HCT116 (cell line): ENCODE data around the gene CACNA2D3. TPM values are rescaled to one million over a fixed set of nuclear protein-coding genes. Genes with fewer than 3 reads are reported as not detected.

Source experiments
- ATAC-seq: fragments of 200-7000 bp; cut with Tn5 transposase; 2 replicates; pipeline ENCODE4 v1.9.1; 2020; ENCODE audit warnings: mild to moderate bottlenecking, moderate library complexity
- BruUV-seq: library from RNA; stranded (reverse); fragments of 400-500 nt; replicated peaks from 2 replicates; lab custom pipeline; 2021; lab: Mats Ljungman, UMichigan
- CTCF ChIA-PET: fragments of 300-600 bp; sonication (Branson Sonifier 250); formaldehyde crosslinking; loops from one replicate; lab custom pipeline; 2021; ENCODE audit warnings: antibody characterized with exemption; lab: Charles Lee
- POLR2A ChIA-PET: fragments of 300-600, 350-600 bp; sonication (Branson Sonifier 250); formaldehyde crosslinking; loops from one replicate; lab custom pipeline; 2021; ENCODE audit warnings: antibody characterized with exemption; lab: Charles Lee
- RAD21 ChIA-PET, 2 experiments: fragments of 300-600 bp; sonication (Branson Sonifier 250); formaldehyde crosslinking; loops; one replicate each; lab custom pipeline; 2023; ENCODE audit warnings: low total read pairs in 2 of 2; ENCODE audit not compliant: uncharacterized antibody in 2 of 2, unreplicated experiment in 2 of 2, low non-redundant PET in 1 of 2; lab: Charles Lee
- DNase-seq: peaks from one replicate; pipeline ENCODE4 v3.0.0-alpha.2; 2010; ENCODE audit warnings: low read depth, low spot score
- H2AFZ ChIP-seq: fragments of 200-600 bp; shearing (Covaris generic), sonication (generic); 2 replicates; pipeline ENCODE4 v1.6.1; 2017; ENCODE audit warnings: low read depth, mixed run types, mixed read lengths, antibody characterized with exemption, low read length; ENCODE audit not compliant: poor library complexity, severe bottlenecking
- H3K27ac ChIP-seq: 2 replicates; pipeline ENCODE4 v1.5.1; 2012; ENCODE audit warnings: low read depth, low read length
- H3K27me3 ChIP-seq: fragments of 200-600 bp; sonication (generic); 2 replicates; pipeline ENCODE4 v1.6.1; 2016; ENCODE audit warnings: mixed run types, low read length, mixed read lengths; ENCODE audit not compliant: insufficient read depth
- H3K36me3 ChIP-seq, 2 experiments: fragments of 200-500 bp in 1 of 2; fragments of 200-600 bp in 1 of 2; sonication (Bioruptor generic) in 1 of 2; sonication (generic) in 1 of 2; 2 replicates each; pipeline versions ENCODE4 v1.5.1 to v1.6.1; 2014 to 2016; ENCODE audit warnings: low read length in 2 of 2, inconsistent platforms in 1 of 2, mixed read lengths in 1 of 2, mixed run types in 1 of 2; ENCODE audit not compliant: insufficient read depth in 2 of 2, control insufficient read depth in 1 of 2
- H3K4me1 ChIP-seq, 2 experiments: fragments of 200-600 bp in 1 of 2; sonication (generic) in 1 of 2; 2 replicates each; pipeline versions ENCODE4 v1.5.1 to v1.6.1; 2012 to 2017; ENCODE audit warnings: low read length in 2 of 2, inconsistent platforms in 1 of 2, mild to moderate bottlenecking in 1 of 2, mixed read lengths in 1 of 2, mixed run types in 1 of 2, moderate library complexity in 1 of 2; ENCODE audit not compliant: insufficient read depth in 2 of 2, control insufficient read depth in 1 of 2
- H3K4me2 ChIP-seq: fragments of 200-600 bp; sonication (generic); 2 replicates; pipeline ENCODE4 v1.6.1; 2017; ENCODE audit warnings: mixed run types, low read length, mixed read lengths
- H3K4me3 ChIP-seq, 2 experiments: fragments of 200-600 bp in 1 of 2; sonication (generic) in 1 of 2; replicated peaks in 1 of 2; 2 replicates each; pipeline ENCODE4 v1.5.1; 2011 to 2016; ENCODE audit warnings: low read length in 2 of 2, control low read depth in 1 of 2, low read depth in 1 of 2, mild to moderate bottlenecking in 1 of 2, mixed read lengths in 1 of 2, mixed run types in 1 of 2
- H3K79me2 ChIP-seq: fragments of 200-600 bp; sonication (generic); 2 replicates; pipeline ENCODE4 v1.6.1; 2017; ENCODE audit warnings: mild to moderate bottlenecking, mixed run types, low read length, moderate library complexity, mixed read lengths; ENCODE audit not compliant: insufficient read depth
- H3K9ac ChIP-seq: fragments of 200-600 bp; sonication (generic); 2 replicates; pipeline ENCODE4 v1.6.1; 2016; ENCODE audit warnings: low read length, mixed read lengths
- H3K9me2 ChIP-seq: fragments of 200-600 bp; sonication (generic), shearing (Covaris generic); 2 replicates; pipeline ENCODE4 v1.6.1; 2017; ENCODE audit warnings: mixed run types, mild to moderate bottlenecking, moderate library complexity; ENCODE audit not compliant: insufficient read depth
- H3K9me3 ChIP-seq, 2 experiments: fragments of 200-500 bp in 1 of 2; fragments of 200-600 bp in 1 of 2; sonication (Bioruptor generic) in 1 of 2; sonication (generic) in 1 of 2; 2 replicates each; pipeline ENCODE4 v1.6.1; 2014 to 2017; ENCODE audit warnings: low read length in 2 of 2, mixed read lengths in 2 of 2, inconsistent platforms in 1 of 2, low read depth in 1 of 2, mild to moderate bottlenecking in 1 of 2, mixed run types in 1 of 2, moderate library complexity in 1 of 2; ENCODE audit not compliant: control insufficient read depth in 1 of 2, insufficient read depth in 1 of 2
- H4K20me1 ChIP-seq: fragments of 200-600 bp; sonication (generic), shearing (Covaris generic); 2 replicates; pipeline ENCODE4 v1.6.1; 2017; ENCODE audit warnings: mixed run types, mild to moderate bottlenecking, moderate library complexity; ENCODE audit not compliant: insufficient read depth
- EGR1 ChIP-seq: IDR thresholded peaks from 2 replicates; pipeline ENCODE4 v1.6.1; 2012; ENCODE audit warnings: low read depth
- ELF1 ChIP-seq: IDR thresholded peaks from 2 replicates; pipeline ENCODE4 v1.6.1; 2012; ENCODE audit warnings: low read depth, borderline replicate concordance
- EZH2 ChIP-seq: fragments of 200-600 bp; sonication (generic); IDR thresholded peaks from 2 replicates; pipeline ENCODE4 v1.6.1; 2017; ENCODE audit warnings: antibody characterized with exemption, mixed run types
- EZH2phosphoT487 ChIP-seq: fragments of 200-600 bp; IDR thresholded peaks from 2 replicates; pipeline ENCODE4 v1.6.1; 2018; ENCODE audit warnings: antibody characterized with exemption, borderline replicate concordance
- FOSL1 ChIP-seq: IDR thresholded peaks from 2 replicates; pipeline ENCODE4 v1.6.1; 2012; ENCODE audit warnings: low read depth
- MAX ChIP-seq: IDR thresholded peaks from 2 replicates; pipeline ENCODE4 v1.6.1; 2012
- SIN3A ChIP-seq: IDR thresholded peaks from 2 replicates; pipeline ENCODE4 v1.6.1; 2012; ENCODE audit warnings: low read depth
- SP1 ChIP-seq: IDR thresholded peaks from 2 replicates; pipeline ENCODE4 v1.6.1; 2012; ENCODE audit warnings: low read depth
- intact Hi-C: fragments of 100-400 bp; cut with micrococcal nuclease; formaldehyde crosslinking; loops from 2 replicates; pipeline ENCODE4 v1.10.0; 2022
- total RNA-seq: library from RNA; stranded (reverse); gene quantifications from one replicate; pipeline ENCODE4 v1.2.1, GENCODE V29; 2021; ENCODE audit not compliant: unreplicated experiment
- TF ChIP-seq, protein P1 (sequence below): IDR thresholded peaks from 2 replicates; pipeline ENCODE4 v1.6.1; 2011; ENCODE audit warnings: mild to moderate bottlenecking, low read length, moderate library complexity; ENCODE audit not compliant: insufficient replicate concordance; ENCODE audit errors: extremely low read depth

CACNA2D3 gene
- total RNA-seq, 1 experiment from 2014 or later, result 0.20 TPM

- ChIA-PET POLR2A (no interaction called here), RAD21 (no interaction called here)
- no peaks in the 10 kb centered on the region for H3K36me3 ChIP-seq
- BruUV-seq, result no TSS peak
- H3K9ac ChIP-seq, result no peak overlapping the region
- TF ChIP-seq EZH2phosphoT487, result no peak
- no peak for TF ChIP-seq SIN3A
- no peak for TF ChIP-seq MAX
- no peak for TF ChIP-seq ELF1
- TF ChIP-seq EZH2, result no peak
- TF ChIP-seq, protein P1, sequence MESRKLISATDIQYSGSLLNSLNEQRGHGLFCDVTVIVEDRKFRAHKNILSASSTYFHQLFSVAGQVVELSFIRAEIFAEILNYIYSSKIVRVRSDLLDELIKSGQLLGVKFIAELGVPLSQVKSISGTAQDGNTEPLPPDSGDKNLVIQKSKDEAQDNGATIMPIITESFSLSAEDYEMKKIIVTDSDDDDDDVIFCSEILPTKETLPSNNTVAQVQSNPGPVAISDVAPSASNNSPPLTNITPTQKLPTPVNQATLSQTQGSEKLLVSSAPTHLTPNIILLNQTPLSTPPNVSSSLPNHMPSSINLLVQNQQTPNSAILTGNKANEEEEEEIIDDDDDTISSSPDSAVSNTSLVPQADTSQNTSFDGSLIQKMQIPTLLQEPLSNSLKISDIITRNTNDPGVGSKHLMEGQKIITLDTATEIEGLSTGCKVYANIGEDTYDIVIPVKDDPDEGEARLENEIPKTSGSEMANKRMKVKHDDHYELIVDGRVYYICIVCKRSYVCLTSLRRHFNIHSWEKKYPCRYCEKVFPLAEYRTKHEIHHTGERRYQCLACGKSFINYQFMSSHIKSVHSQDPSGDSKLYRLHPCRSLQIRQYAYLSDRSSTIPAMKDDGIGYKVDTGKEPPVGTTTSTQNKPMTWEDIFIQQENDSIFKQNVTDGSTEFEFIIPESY, result no peak
- TF ChIP-seq EGR1, result no peak
- TF ChIP-seq SP1, result no peak
- TF ChIP-seq, all 23 proteins: peak for 0
- Histone ChIP-seq H3K27ac (no peak overlapping the region), H3K4me3 (no peak overlapping the region), H3K4me2 (no peak overlapping the region), H3K27me3 (no peaks in the 10 kb centered on the region), H3K79me2 (no peaks in the 10 kb centered on the region), H3K4me1 (no peaks in the 10 kb centered on the region), H3K9me2 (no peaks in the 10 kb centered on the region), H2AFZ (no peak overlapping the region), H3K9me3 (peaks cover 0 to 3% of the 10 kb centered on the region in 2 experiments; a peak in 1 of 4 replicates), H4K20me1 (no peaks in the 10 kb centered on the region)
- DNase-seq (no peak), ATAC-seq (no peak)
- intact Hi-C loops, result no loop called here
- CTCF ChIA-PET, result no interaction called here
These were observed 833.6 kb downstream of the CACNA2D3 start for GRCh38 chr3:54955941-54956340.

DNA sequence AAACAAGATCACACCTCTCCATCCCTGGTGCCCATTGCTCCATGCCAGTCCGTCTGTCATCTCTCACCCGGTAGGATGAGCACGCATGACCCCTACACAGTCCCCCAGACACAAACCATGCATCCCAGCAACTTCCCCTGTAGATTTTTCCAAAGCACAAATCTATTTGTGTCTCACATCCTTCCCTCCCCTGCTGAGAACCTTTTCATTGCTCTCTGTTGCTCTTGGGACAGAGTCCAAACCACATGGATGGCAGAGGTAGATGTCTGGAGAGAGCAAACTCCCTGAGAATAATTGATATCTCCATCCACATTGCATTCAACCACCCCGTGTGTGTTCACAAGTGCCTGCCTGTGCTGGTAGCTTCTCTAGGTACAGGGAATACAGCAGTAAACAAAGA lies 835.4 kb downstream of the CACNA2D3 start:
- ChIA-PET CTCF (no interaction called here), RAD21 (no interaction called here), POLR2A (no interaction called here)
- intact Hi-C loops, result no loop called here
- no peaks in the 10 kb centered on the region for H3K27me3 ChIP-seq
- no peaks in the 10 kb centered on the region for H3K4me1 ChIP-seq
- no peaks in the 10 kb centered on the region for H3K79me2 ChIP-seq
- TF ChIP-seq FOSL1 (no peak), EZH2 (no peak), ELF1 (no peak)
- DNase-seq (no peak), ATAC-seq (no peak)
- no peaks in the 10 kb centered on the region for H3K9me2 ChIP-seq
- H3K4me2 ChIP-seq, result no peak overlapping the region
- no peak overlapping the region for H2AFZ ChIP-seq
- no peak overlapping the region for H3K4me3 ChIP-seq
- no peaks in the 10 kb centered on the region for H3K36me3 ChIP-seq
- peaks cover 0 to under 1% of the 10 kb centered on the region in 2 experiments; a peak in 1 of 4 replicates for H3K9me3 ChIP-seq
- no TSS peak for BruUV-seq
- no peak overlapping the region for H3K27ac ChIP-seq
- no peaks in the 10 kb centered on the region for H4K20me1 ChIP-seq
- no peak overlapping the region for H3K9ac ChIP-seq
